Astrocyte (in vitro differentiated cells and primary cell): ENCODE measurements around the gene LGALS8.

Experiments
- CTCF ChIP-seq: IDR thresholded peaks from 2 replicates; pipeline ENCODE4 v1.5.1; 2011; ENCODE audit warnings: low read depth, mild to moderate bottlenecking, inconsistent platforms, low read length, moderate library complexity; ENCODE audit not compliant: insufficient read depth
- EZH2 ChIP-seq: IDR thresholded peaks from 2 replicates; pipeline ENCODE4 v1.6.1; 2012; ENCODE audit warnings: mild to moderate bottlenecking, low read length, inconsistent platforms; ENCODE audit not compliant: insufficient read depth

GRCh38 chr1:236494082-236494481, 29.7 kb upstream of the LGALS8 start:
- TF ChIP-seq CTCF (no peak), EZH2 (no peak)
